ENCODE measurements around the gene RBM8A. TPM values are rescaled to one million over a fixed set of nuclear protein-coding genes. Genes with fewer than 3 reads are reported as not detected.

RBM8A gene
- total and polyA plus RNA-seq, 9 of the 15 experiments (the other 6 are each of a cell fraction or from before 2014, with no cell fraction given), result 215 to 1,035 (median 291) TPM

GRCh38 chr1:145964328-145965118, 37.2 kb upstream of the RBM8A start, which contains the start of the genes ANKRD34A and POLR3GL (continued):
- TF ChIP-seq, protein P1, sequence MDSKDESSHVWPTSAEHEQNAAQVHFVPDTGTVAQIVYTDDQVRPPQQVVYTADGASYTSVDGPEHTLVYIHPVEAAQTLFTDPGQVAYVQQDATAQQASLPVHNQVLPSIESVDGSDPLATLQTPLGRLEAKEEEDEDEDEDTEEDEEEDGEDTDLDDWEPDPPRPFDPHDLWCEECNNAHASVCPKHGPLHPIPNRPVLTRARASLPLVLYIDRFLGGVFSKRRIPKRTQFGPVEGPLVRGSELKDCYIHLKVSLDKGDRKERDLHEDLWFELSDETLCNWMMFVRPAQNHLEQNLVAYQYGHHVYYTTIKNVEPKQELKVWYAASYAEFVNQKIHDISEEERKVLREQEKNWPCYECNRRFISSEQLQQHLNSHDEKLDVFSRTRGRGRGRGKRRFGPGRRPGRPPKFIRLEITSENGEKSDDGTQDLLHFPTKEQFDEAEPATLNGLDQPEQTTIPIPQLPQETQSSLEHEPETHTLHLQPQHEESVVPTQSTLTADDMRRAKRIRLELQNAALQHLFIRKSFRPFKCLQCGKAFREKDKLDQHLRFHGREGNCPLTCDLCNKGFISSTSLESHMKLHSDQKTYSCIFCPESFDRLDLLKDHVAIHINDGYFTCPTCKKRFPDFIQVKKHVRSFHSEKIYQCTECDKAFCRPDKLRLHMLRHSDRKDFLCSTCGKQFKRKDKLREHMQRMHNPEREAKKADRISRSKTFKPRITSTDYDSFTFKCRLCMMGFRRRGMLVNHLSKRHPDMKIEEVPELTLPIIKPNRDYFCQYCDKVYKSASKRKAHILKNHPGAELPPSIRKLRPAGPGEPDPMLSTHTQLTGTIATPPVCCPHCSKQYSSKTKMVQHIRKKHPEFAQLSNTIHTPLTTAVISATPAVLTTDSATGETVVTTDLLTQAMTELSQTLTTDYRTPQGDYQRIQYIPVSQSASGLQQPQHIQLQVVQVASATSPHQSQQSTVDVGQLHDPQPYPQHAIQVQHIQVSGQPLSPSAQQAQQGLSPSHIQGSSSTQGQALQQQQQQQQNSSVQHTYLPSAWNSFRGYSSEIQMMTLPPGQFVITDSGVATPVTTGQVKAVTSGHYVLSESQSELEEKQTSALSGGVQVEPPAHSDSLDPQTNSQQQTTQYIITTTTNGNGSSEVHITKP (IDR thresholded peaks at IDR 0.05; ENCODE audit: partially characterized antibody), result peak; percentile 54
- no peak for TF ChIP-seq ZNF57 (CRISPR knock-in tag; IDR thresholded peaks at IDR 0.05)
- TF ChIP-seq ZFP30 (CRISPR knock-in tag; IDR thresholded peaks at IDR 0.05; ENCODE audit: borderline replicate concordance), result no peak
- TF ChIP-seq, protein P2, sequence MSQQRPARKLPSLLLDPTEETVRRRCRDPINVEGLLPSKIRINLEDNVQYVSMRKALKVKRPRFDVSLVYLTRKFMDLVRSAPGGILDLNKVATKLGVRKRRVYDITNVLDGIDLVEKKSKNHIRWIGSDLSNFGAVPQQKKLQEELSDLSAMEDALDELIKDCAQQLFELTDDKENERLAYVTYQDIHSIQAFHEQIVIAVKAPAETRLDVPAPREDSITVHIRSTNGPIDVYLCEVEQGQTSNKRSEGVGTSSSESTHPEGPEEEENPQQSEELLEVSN (IDR thresholded peaks at IDR 0.05; ENCODE audit: borderline replicate concordance in 1 of 2, extremely low read depth in 1 of 2, insufficient read depth in 1 of 2, insufficient read length in 1 of 2, low read depth in 1 of 2, low read length in 1 of 2, poor library complexity in 1 of 2, severe bottlenecking in 1 of 2), result peak in 1 of 2 experiments; percentile 56
- TF ChIP-seq KLF13 (tag; IDR thresholded peaks at IDR 0.05; ENCODE audit: borderline replicate concordance, low read depth), result peak; percentile 83; the same call in 1 of the 2 replicates
- TF ChIP-seq ZNF197 (CRISPR knock-in tag; IDR thresholded peaks at IDR 0.05; ENCODE audit: low read depth), result no peak
- peak; percentile 79 for TF ChIP-seq TAF9B (IDR thresholded peaks at IDR 0.05; ENCODE audit: partially characterized antibody)
- TF ChIP-seq ELK1 (CRISPR knock-in tag; IDR thresholded peaks at IDR 0.05), result no peak
- no peak for TF ChIP-seq IRF2 (CRISPR knock-in tag; IDR thresholded peaks at IDR 0.05)
- peak; percentile 83 for TF ChIP-seq POLR2AphosphoS5 (IDR thresholded peaks at IDR 0.05; ENCODE audit: control insufficient read depth, insufficient read depth, low read depth, low read length)
- TF ChIP-seq FOS (IDR thresholded peaks at IDR 0.05; ENCODE audit: extremely low read depth, insufficient read length), result peak; percentile 49
- peak; percentile 20 for TF ChIP-seq NEUROD1 (IDR thresholded peaks at IDR 0.05; ENCODE audit: borderline replicate concordance, low read depth, low read length, partially characterized antibody)
- TF ChIP-seq, protein P3, sequence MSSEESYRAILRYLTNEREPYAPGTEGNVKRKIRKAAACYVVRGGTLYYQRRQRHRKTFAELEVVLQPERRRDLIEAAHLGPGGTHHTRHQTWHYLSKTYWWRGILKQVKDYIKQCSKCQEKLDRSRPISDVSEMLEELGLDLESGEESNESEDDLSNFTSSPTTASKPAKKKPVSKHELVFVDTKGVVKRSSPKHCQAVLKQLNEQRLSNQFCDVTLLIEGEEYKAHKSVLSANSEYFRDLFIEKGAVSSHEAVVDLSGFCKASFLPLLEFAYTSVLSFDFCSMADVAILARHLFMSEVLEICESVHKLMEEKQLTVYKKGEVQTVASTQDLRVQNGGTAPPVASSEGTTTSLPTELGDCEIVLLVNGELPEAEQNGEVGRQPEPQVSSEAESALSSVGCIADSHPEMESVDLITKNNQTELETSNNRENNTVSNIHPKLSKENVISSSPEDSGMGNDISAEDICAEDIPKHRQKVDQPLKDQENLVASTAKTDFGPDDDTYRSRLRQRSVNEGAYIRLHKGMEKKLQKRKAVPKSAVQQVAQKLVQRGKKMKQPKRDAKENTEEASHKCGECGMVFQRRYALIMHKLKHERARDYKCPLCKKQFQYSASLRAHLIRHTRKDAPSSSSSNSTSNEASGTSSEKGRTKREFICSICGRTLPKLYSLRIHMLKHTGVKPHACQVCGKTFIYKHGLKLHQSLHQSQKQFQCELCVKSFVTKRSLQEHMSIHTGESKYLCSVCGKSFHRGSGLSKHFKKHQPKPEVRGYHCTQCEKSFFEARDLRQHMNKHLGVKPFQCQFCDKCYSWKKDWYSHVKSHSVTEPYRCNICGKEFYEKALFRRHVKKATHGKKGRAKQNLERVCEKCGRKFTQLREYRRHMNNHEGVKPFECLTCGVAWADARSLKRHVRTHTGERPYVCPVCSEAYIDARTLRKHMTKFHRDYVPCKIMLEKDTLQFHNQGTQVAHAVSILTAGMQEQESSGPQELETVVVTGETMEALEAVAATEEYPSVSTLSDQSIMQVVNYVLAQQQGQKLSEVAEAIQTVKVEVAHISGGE (CRISPR knock-in tag; IDR thresholded peaks at IDR 0.05), result peak in 1 of 3 experiments; percentile 84; a peak in 2 of 6 replicates
- TF ChIP-seq NFRKB (IDR thresholded peaks at IDR 0.05; ENCODE audit: low read depth), result peak; percentile 40; the same call in 1 of the 2 replicates
- TF ChIP-seq CXXC5 (CRISPR knock-in tag; IDR thresholded peaks at IDR 0.05), result peak; percentile 72

All from K562 (cell line).